ENCODE results near the gene GARIN5B.

The GARIN5B gene

GRCh38 chr19:55309448-55309847 is 53.6 kb downstream of the GARIN5B start:
- TF ChIP-seq POLR2AphosphoS5 (IDR thresholded peaks at IDR 0.05; ENCODE audit: low read depth, low read length) (no peak), POLR2A (IDR thresholded peaks at IDR 0.05; ENCODE audit: low read depth, low read length) (no peak), TAF1 (IDR thresholded peaks at IDR 0.05; ENCODE audit: borderline replicate concordance, low read depth, low read length) (no peak)
- FAIRE-seq (no peak), DNase-seq (ENCODE audit: insufficient read length) (no peak)

GRCh38 chr19:55308281-55308680 is 54.8 kb downstream of the GARIN5B start:
- no peak for DNase-seq (ENCODE audit: insufficient read length)
- no peak for FAIRE-seq

GRCh38 chr19:55306712-55307111 is 56.3 kb downstream of the GARIN5B start:
- TF ChIP-seq POLR2AphosphoS5 (IDR thresholded peaks at IDR 0.05; ENCODE audit: low read depth, low read length): no peak
- TF ChIP-seq POLR2A (IDR thresholded peaks at IDR 0.05; ENCODE audit: low read depth, low read length): no peak
- TF ChIP-seq TAF1 (IDR thresholded peaks at IDR 0.05; ENCODE audit: borderline replicate concordance, low read depth, low read length): no peak
- FAIRE-seq: no peak

More at GRCh38 chr19:55308281-55308680, 54.8 kb downstream of the GARIN5B start:
- TF ChIP-seq TAF1 (IDR thresholded peaks at IDR 0.05; ENCODE audit: borderline replicate concordance, low read depth, low read length): no peak
- no peak for TF ChIP-seq POLR2AphosphoS5 (IDR thresholded peaks at IDR 0.05; ENCODE audit: low read depth, low read length)
- no peak for TF ChIP-seq POLR2A (IDR thresholded peaks at IDR 0.05; ENCODE audit: low read depth, low read length)

GRCh38 chr19:55305983-55306562 is 57.0 kb downstream of the GARIN5B start:
- no peak for FAIRE-seq

More at GRCh38 chr19:55306712-55307111, 56.3 kb downstream of the GARIN5B start:
- DNase-seq (ENCODE audit: insufficient read length): no peak

DNA sequence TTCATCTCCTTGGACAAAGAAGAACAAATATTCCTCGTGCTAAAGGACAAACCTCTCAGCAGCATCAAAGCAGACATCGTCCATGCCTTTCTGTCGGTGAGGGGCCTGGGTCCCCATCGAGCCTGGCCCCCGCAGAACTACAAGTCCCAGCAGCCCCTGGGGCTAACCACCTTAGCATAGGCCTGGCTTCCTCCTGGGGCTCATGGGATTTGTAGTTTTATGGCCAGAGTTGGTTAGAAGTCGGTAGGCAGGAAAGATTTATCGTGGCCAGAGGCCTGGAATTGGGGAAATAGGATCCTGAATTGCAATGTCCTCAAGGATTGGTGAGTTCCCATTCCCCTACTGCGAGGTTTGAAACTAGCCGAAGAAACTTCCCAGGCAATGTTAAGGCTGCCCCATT is 57.6 kb downstream of the GARIN5B start:
- TF ChIP-seq POLR2A (IDR thresholded peaks at IDR 0.05; ENCODE audit: low read depth, low read length) (no peak), POLR2AphosphoS5 (IDR thresholded peaks at IDR 0.05; ENCODE audit: low read depth, low read length) (no peak), TAF1 (IDR thresholded peaks at IDR 0.05; ENCODE audit: borderline replicate concordance, low read depth, low read length) (no peak)

More at GRCh38 chr19:55305983-55306562, 57.0 kb downstream of the GARIN5B start:
- TF ChIP-seq POLR2A (IDR thresholded peaks at IDR 0.05; ENCODE audit: low read depth, low read length) (no peak), POLR2AphosphoS5 (IDR thresholded peaks at IDR 0.05; ENCODE audit: low read depth, low read length) (no peak), TAF1 (IDR thresholded peaks at IDR 0.05; ENCODE audit: borderline replicate concordance, low read depth, low read length) (no peak)
- no peak for DNase-seq (ENCODE audit: insufficient read length)

DNA sequence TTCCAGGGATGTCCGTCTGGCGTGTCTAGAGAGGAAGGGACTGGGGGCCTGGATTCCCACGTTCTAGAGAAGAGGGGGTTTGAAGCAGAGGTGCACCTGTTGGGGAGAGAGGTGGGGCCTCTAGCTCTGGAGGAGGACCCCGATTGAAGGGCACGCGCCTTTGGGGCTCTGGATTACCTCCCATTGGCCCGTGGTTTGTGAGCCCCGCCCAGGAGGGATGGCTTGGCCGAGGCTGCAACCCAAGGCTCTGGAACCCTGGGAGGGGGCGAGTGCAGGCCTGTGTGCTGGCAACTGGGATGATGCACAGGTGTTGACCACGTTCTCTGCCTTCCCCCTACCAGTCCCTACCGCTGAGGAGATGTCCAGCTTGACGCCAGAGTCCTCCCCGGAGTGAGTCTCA is 58.1 kb downstream of the GARIN5B start:
- TF ChIP-seq POLR2A (IDR thresholded peaks at IDR 0.05; ENCODE audit: low read depth, low read length) (no peak), POLR2AphosphoS5 (IDR thresholded peaks at IDR 0.05; ENCODE audit: low read depth, low read length) (no peak), TAF1 (IDR thresholded peaks at IDR 0.05; ENCODE audit: borderline replicate concordance, low read depth, low read length) (no peak)
- no peak for FAIRE-seq
- no peak for DNase-seq (ENCODE audit: insufficient read length)

More for the DNA sequence above, 57.6 kb downstream of the GARIN5B start:
- FAIRE-seq: no peak
- DNase-seq (ENCODE audit: insufficient read length): peak; percentile 56

All from GM12892 (cell line).